Left colon (tissue), 2 donors: ENCODE measurements around the gene STK32C. TPM values are rescaled to one million over a fixed set of nuclear protein-coding genes. Genes with fewer than 3 reads are reported as not detected.

ENCODE experiments used
- ATAC-seq: fragments of 200-7000 bp; cut with Tn5 transposase; one replicate; pipeline ENCODE4 v1.9.1; 2020; ENCODE audit warnings: mild to moderate bottlenecking, moderate library complexity
- DNase-seq, 2 donors: peaks; one replicate each; pipeline ENCODE4 v3.0.0-alpha.2; 2020
- intact Hi-C, 2 donors: fragments of 100-400 bp; cut with DNase I in 1 of 2; cut with micrococcal nuclease in 1 of 2; formaldehyde crosslinking; loops; one replicate each; pipeline versions ENCODE4 v1.11.2 to v1.14.0; 2022; cut with DNase I, micrococcal nuclease
- total RNA-seq, 2 donors: library from RNA; stranded (reverse); fragmentation: NEBNext Ultra II Directional; extraction: Animal tissue kit (Norgen Biotek cat#: 25700); gene quantifications; one replicate each; pipeline ENCODE4 v1.2.1, GENCODE V29; 2021
- donor health status: DM: no; HTN: no; CAD: no.
- donor health status: DM: yes; HTN: yes; CAD: no.

Gene STK32C
- total RNA-seq, 2 donors from 2014 or later = 8.4 to 10.0 TPM

DNA sequence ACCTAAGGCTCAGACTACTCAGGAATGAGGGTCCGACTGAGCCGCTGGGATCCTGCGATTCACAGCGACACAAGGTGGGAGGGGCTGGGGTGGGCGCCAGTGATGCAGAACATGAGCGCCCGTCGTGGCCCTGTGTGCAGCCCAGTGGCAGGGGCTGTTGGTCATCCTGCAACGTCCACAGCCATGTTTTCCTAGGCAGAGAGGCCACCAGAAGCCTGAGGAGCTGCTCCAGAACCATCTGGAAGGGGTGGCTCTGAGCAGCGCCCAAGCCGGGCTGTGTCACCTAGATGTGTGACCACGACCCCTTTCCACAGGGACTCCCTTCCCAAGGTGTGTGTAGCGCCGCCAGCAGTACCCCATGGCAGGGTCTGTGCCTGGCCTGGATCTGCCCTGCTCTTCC, 96.5 kb downstream of the STK32C start:
- intact Hi-C loops = no loop called here
- ATAC-seq (no peak), DNase-seq (no peak)

DNA sequence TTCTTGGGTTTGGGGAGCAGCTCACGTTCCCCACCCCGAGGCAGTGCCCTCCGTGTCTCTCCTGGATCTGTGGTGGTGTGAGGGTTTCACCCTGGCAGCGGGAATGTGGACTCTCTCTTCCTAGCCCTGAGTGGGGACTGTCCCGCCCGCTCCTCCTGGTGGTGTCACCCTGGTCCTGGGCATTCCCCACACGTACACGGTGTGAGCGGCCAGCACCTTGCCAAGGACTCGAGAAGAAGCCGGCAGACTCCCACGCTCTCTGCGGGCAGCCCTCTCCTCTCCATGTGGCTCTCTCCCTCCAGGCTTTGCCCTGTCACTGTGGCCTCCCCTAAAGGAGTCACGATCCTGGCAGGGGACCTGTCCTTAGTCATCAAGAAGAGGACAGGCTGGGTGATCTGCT, 97.0 kb downstream of the STK32C start:
- DNase-seq = no peak
- ATAC-seq = no peak
- intact Hi-C loops = no loop called here

- intact Hi-C loops = no loop called here
- DNase-seq (no peak), ATAC-seq (no peak)
These were observed 97.7 kb downstream of the STK32C start for GRCh38 chr10:132209978-132210530.

DNA sequence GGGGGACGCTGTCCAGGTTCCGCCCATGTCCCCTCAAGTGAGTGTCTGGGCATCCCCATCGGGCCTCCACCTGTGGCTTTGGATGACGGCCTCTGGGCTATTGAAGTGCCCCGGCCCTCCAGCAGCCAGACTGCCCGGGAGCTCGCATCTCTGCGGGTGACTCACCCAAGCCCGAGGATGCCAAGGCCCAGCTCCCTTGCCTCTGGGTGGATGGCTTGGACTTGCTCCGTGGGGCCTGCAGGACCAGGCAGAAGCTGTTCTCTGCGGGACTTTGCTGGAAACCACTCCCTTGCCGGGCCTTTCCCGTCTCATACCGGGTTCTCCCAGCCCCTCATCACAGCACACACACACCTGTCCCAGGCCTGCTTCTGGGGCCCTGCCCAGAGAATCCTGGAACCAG, 98.6 kb downstream of the STK32C start:
- DNase-seq (no peak), ATAC-seq (no peak)
- intact Hi-C loops = no loop called here

DNA sequence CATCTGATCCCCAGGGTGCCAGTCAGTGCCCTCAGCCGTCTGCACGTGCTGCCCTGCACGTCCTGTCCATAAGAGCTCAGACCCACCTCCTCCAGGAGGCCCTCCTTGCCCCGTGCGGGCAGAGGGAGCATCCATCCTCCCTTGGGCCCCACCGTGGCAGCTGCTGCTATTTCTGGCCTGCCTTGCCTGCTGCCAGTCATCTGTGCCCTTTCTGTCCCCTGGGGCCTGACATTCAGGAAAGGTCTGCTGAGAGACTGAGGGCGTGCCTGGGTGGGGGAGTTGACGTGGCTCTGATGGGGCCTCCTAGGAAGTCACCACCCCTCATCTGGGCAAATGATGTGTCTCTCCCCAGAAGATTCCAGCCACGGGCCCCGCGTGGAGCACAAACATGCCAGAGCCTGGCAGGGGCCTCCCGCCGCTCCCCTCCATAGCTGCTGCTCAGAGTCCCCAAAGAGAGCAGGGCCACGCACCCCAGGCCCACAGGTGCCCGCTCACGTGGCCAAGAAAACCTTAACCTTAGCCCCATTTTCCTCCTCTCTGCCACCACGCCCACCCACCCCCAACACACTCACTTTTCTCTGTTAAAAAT, 99.2 kb downstream of the STK32C start:
- DNase-seq (no peak), ATAC-seq (no peak)
- intact Hi-C loops = no loop called here

GRCh38 chr10:132207536-132208461, 100.0 kb downstream of the STK32C start:
- intact Hi-C loops = no loop called here
- DNase-seq (no peak), ATAC-seq (no peak)

DNA sequence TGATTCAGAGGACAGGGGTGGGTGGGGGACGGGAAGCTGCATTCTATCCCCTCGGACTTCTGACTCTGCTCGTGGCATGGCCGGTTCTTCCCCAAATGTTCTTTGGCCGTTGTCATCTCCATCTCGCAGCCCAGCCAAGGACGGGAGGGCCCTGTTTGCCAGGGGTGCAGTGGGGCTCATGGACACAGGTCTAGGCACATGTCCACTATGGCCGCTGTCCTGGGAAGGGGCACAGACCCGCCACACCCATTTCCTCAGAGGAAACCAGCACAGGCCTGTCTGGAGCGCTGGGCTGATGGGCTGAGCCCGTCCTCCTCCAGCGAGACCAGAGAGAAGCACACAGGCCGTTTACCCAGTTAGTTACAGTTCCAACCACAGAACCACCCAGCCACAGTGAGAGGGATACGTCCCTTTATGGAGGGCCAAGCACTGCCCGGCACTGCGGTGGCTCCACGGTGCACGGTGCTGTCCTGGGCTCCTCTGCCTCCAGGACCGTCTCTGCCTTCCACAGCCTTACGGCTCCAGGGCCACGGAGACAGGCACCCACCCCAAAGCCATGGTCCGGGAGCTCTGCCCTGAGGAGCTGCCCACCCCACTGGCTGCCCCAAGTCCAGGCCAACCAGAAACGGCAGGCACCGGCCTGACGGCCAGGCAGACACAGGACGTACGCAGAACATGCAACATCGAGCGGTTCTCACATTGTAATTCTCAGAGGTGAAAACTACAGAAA, 100.8 kb downstream of the STK32C start:
- ATAC-seq = no peak
- intact Hi-C loops = no loop called here
- DNase-seq = no peak

- intact Hi-C loops = no loop called here
- DNase-seq (no peak), ATAC-seq (no peak)
These were observed 101.4 kb downstream of the STK32C start for GRCh38 chr10:132206377-132206745.

GRCh38 chr10:132205650-132206376, 101.9 kb downstream of the STK32C start:
- DNase-seq (no peak), ATAC-seq (no peak)
- intact Hi-C loops = no loop called here

- no peak for ATAC-seq
- DNase-seq = no peak
- intact Hi-C loops = no loop called here
These were observed 102.8 kb downstream of the STK32C start for GRCh38 chr10:132204781-132205473.

DNA sequence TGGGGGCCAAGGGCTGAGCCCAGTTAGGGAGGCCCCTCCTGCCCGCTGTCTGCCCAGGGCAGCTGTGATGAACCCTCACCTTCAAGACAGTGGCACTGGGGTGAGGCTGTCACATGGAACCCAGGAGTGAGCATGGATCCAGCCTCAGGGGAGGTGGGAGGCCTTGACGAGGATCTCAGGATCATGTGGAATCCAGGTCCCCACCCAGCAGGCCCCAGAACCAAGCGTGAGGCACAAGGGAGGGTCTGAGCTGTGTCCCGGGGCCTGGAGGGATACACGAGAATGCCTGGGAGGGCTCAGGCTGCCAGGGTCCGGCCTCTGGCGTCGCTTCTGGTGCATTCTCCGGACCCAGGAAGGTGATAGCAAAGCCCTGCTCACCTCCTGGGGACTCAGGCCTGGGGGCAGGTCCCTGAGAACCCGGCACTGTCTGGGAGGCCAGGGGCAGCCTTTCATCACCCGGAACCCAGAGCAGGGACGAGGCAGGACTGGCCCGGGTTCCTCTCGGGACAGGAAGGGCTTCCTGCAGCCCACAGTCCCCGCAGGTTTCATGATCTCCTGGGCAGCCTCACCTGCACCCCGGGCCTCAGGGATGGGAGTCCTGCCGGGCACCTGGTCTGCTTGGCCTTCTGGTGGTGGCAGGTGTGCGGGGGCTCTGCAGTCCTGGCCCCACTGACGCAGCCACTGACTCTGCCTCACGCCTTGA, 103.5 kb downstream of the STK32C start:
- DNase-seq = no peak
- no peak for ATAC-seq

GRCh38 chr10:132203256-132204077, 104.3 kb downstream of the STK32C start:
- ATAC-seq (no peak), DNase-seq (no peak)
- intact Hi-C loops = no loop called here

More for the DNA sequence above, 103.5 kb downstream of the STK32C start:
- intact Hi-C loops = no loop called here

DNA sequence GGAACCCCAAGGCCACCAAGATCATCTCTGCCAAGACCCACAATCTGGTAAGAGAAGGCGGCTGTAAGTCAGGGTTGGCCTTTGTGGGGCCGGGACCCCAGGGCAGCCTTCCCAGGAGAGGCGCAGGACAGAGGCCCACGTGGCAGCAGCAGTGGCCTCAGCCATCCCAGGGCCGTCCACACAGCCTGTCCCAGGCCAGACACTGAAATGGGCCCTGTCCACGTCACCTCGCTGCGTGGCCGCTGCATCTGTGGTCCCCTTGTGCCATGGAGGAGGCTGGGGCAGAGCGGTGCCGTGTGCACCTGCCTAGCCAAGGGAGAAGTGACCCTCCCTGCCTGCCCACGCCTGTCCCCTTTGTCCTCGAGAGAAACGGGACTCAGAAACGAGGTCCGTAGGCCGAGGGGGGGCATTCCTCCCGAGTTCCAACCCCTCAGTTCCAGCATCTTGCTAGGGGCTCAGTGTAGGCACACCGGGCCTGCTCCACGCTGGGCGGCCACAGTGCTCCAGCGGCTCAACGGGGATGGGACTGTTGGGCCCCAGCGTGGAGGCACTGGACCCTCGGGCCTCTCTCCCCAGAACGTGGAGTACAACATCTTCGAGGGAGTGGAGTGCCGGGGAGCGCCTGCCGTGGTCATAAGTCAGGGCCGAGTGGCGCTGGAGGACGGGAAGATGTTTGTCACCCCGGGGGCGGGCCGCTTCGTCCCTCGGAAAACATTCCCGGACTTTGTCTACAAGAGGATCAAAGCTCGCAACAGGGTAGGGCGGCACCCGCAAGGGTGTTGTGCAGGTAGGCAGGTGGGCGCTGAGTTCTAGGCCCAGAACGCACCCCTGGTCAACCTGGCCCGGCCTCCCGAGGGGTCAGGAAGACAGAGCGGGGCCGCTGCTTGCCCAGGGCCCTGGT, 105.4 kb downstream of the STK32C start:
- DNase-seq (no peak), ATAC-seq (no peak)
- intact Hi-C loops = no loop called here

GRCh38 chr10:132201111-132201969, 106.4 kb downstream of the STK32C start:
- intact Hi-C loops = no loop called here
- no peak for ATAC-seq
- DNase-seq = no peak
